Stimulated activated CD4-positive, alpha-beta T cell treated with anti-CD3 and anti-CD28 coated beads, Interleukin-15, amount 100 ng/mL, for 48 hours (primary cell): Measurements from ENCODE around the gene NFKBIB.

ENCODE experiments used
- DNase-seq, 2 donors: peaks; one replicate each; pipeline ENCODE4 v3.0.0-alpha.2; 2020; ENCODE audit warnings: low read depth in 2 of 2

NFKBIB gene

DNA sequence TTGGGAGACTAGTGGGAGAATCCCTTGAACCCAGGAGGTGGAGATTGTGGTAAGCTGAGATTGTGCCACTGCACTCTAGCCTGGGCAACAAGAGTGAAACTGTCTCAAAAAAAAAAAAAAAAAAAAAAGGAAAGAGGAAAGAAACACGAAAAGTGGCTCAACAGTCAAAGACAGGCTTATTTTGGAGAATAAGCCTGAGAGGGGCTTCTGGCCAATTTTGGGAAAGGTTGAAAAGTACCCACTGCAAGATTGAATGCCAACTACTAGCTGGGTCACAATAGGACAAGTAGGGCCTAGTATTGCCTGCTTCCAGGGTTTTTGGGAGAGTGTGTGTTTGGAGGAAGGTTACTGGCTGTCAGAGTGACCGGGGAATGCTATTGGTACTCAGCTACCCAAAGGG lies 58.5 kb downstream of the NFKBIB start:
- no peak for DNase-seq
